A673 (cell line): ENCODE measurements around the gene PDGFC.

Source experiments
- EZH2 ChIP-seq: fragments of 200-600 bp; sonication (generic); IDR thresholded peaks from 2 replicates; pipeline ENCODE4 v1.6.1; 2017; ENCODE audit warnings: borderline replicate concordance, low read depth, mild to moderate bottlenecking, mixed read lengths, antibody characterized with exemption, low read length; ENCODE audit not compliant: poor library complexity, severe bottlenecking
- TF ChIP-seq, protein P1 (sequence below): fragments of 300-800, 200-600 bp; sonication (generic); conservative IDR thresholded peaks from 2 replicates; pipeline ENCODE4 v1.5.1; 2017; ENCODE audit warnings: low read depth, mild to moderate bottlenecking, antibody characterized with exemption, low read length, moderate library complexity, mixed read lengths

DNA sequence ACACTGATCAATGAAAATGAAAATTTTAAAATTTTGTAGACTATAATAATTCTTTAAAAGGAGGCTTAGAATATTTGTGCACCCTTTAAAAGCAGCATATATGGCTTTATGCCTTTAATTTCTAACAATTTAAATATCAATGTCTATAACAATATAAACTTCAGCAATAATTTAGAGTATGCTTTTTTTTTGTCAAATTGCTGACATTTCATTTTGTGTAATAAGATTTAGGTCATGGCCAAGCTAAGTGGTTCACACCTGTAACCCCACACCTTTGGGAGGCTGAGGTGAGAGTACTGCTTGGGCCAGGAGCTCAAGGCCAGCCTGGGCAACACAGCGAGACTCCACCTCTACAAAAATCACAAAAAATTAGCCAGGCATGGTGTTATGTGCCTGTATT, 86.2 kb downstream of the PDGFC start:
- TF ChIP-seq, protein P1, sequence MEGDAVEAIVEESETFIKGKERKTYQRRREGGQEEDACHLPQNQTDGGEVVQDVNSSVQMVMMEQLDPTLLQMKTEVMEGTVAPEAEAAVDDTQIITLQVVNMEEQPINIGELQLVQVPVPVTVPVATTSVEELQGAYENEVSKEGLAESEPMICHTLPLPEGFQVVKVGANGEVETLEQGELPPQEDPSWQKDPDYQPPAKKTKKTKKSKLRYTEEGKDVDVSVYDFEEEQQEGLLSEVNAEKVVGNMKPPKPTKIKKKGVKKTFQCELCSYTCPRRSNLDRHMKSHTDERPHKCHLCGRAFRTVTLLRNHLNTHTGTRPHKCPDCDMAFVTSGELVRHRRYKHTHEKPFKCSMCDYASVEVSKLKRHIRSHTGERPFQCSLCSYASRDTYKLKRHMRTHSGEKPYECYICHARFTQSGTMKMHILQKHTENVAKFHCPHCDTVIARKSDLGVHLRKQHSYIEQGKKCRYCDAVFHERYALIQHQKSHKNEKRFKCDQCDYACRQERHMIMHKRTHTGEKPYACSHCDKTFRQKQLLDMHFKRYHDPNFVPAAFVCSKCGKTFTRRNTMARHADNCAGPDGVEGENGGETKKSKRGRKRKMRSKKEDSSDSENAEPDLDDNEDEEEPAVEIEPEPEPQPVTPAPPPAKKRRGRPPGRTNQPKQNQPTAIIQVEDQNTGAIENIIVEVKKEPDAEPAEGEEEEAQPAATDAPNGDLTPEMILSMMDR: no peak
- no peak for TF ChIP-seq EZH2
